ENCODE measurements around the gene GRIP1. TPM values are rescaled to one million over a fixed set of nuclear protein-coding genes. Genes with fewer than 3 reads are reported as not detected.
"Not testable (repeated sequence)": the region's sequence is repeated elsewhere in the genome, so short reads cannot be mapped to it uniquely, and the experiment has no call there.

GRIP1 gene
- total RNA-seq, 1 experiment from 2014 or later, result 2.3 TPM

DNA sequence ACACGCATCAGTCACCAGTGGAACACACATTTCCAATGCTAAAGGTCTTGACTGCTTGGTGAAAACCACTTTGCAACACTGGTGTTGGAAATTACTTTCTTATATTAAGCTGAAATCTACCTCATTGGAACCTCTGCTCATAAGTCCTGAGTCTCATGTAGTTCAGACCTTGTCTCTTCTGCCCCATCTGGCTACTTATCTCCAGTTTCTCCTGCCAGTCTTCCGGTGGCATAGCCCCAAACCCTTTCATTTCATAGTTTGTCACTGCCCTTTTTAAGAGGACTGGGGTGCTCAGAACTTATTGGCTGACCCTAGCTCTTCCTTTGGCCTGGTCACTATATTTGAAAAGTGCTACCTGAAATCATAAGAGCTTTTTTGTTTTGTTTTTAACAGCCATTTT, 332.9 kb downstream of the GRIP1 start:
- no peak for DNase-seq (ENCODE audit: extremely low read depth, low read depth)

GRCh38 chr12:66345212-66345611, 333.7 kb downstream of the GRIP1 start:
- DNase-seq (ENCODE audit: extremely low read depth, low read depth), result no peak

- no peak for DNase-seq (ENCODE audit: extremely low read depth, low read depth)
These were observed 337.8 kb downstream of the GRIP1 start for GRCh38 chr12:66341126-66341525.

DNA sequence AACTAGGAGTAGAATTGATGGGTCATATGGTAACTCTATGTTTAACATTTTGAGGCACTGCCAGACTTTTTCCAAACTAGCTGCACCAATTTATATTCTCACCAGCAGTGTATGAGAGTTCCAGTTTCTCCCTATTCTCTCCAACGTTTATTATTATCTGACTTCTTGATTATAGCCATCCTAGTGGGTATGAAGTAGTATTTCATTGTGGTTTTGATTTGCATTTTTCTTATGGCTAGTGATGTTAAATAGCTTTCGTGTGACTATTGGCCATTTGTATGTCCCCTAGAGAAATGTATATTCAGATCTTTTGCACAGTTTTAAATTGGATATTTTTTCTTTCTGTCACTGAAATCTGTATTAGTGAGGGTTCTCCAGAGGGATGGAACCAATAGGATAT, 338.7 kb downstream of the GRIP1 start:
- no peak for DNase-seq (ENCODE audit: extremely low read depth, low read depth)

- DNase-seq (ENCODE audit: extremely low read depth, low read depth), result no peak
These were observed 341.4 kb downstream of the GRIP1 start for GRCh38 chr12:66337381-66338010.

DNA sequence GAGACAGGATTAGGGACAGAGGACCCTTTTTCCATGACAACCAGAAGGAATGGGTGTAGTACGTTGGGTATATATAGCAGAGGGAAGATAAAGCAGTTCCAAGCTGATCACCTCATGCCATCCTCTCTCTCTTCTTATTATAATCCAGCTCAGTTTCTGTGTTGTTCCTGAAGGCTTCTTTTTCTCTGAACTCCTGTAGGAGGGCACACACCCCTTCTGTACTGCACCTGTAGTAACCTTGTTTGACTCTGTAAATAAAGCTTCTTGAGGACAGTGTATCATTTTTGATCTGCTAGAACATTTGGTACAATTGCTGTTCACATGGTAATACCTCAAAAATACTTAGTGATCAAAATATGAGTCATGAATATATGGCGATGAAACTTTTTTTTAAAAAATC, 343.1 kb downstream of the GRIP1 start:
- DNase-seq (ENCODE audit: extremely low read depth, low read depth), result no peak

DNA sequence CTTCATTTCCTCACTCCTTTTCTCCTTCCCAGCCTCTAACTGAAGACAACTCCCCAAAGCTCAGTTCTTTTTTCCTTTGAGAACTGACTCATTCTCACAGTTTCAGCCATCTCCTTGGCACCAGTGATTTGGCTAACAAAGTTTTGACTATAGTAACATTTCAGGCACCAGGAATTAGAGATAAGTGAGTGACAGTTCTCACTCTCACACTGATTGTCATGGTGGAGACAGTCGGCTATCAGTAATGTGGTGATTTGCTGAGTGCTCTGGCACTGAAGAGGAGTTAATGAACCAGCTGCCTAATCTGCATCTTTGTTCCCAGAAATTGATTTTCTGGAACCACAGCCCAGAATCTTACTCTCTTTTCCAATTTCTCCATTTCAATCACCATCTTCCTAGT, 347.1 kb downstream of the GRIP1 start:
- no peak for DNase-seq (ENCODE audit: extremely low read depth, low read depth)

GRCh38 chr12:66331016-66331415, 347.9 kb downstream of the GRIP1 start:
- no peak for DNase-seq (ENCODE audit: extremely low read depth, low read depth)

GRCh38 chr12:66329941-66330340, 348.9 kb downstream of the GRIP1 start:
- DNase-seq (ENCODE audit: extremely low read depth, low read depth), result no peak

- no peak for DNase-seq (ENCODE audit: extremely low read depth, low read depth)
These were observed 355.9 kb downstream of the GRIP1 start for GRCh38 chr12:66323017-66323416.

DNA sequence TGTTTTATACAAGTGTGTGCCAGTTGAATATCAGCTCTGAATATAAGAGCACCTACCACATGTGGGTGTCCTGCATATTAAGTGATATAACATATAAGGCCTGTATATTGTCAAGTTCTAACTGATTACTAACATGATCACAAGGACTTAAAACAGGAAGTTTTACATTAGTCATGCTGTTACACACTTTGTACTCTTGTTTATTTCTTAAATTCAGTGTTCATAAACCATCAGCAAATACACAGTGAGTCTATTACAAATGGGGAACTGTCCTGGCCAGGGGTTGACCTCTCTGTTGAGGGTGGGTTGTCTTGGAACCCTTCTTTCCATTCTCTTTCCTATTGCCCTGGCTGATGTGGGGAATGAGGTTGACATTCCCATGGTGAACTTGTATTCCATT, 357.4 kb downstream of the GRIP1 start:
- no peak for DNase-seq (ENCODE audit: extremely low read depth, low read depth)

GRCh38 chr12:66320996-66321395, 357.9 kb downstream of the GRIP1 start:
- DNase-seq (ENCODE audit: extremely low read depth, low read depth), result no peak

- DNase-seq (ENCODE audit: extremely low read depth, low read depth), result no peak
These were observed 359.5 kb downstream of the GRIP1 start for GRCh38 chr12:66319266-66319954.

- no peak for DNase-seq (ENCODE audit: extremely low read depth, low read depth)
These were observed 364.6 kb downstream of the GRIP1 start for GRCh38 chr12:66314278-66314677.

- DNase-seq (ENCODE audit: extremely low read depth, low read depth), result no peak
These were observed 366.7 kb downstream of the GRIP1 start for GRCh38 chr12:66312189-66312588.

DNA sequence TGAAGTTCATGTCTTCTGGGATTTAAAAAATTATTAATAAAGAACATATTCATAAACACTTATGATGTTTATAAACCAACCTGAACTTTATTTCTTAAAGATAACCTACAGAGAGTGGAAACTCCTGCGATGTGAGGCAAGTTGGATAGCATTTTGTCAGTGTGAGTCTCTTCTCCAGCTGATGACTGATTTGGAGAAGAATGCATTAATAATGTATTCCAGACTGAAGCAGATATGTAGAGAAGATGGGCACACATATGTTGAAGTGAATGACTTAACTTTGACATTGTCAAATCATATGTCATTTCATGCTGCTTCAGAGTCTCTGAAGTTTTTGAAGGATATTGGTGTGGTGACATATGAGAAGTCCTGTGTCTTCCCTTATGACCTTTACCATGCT, 369.3 kb downstream of the GRIP1 start:
- no peak for DNase-seq (ENCODE audit: extremely low read depth, low read depth)

- no peak for DNase-seq (ENCODE audit: extremely low read depth, low read depth)
These were observed 374.5 kb downstream of the GRIP1 start for GRCh38 chr12:66304296-66304900.

DNA sequence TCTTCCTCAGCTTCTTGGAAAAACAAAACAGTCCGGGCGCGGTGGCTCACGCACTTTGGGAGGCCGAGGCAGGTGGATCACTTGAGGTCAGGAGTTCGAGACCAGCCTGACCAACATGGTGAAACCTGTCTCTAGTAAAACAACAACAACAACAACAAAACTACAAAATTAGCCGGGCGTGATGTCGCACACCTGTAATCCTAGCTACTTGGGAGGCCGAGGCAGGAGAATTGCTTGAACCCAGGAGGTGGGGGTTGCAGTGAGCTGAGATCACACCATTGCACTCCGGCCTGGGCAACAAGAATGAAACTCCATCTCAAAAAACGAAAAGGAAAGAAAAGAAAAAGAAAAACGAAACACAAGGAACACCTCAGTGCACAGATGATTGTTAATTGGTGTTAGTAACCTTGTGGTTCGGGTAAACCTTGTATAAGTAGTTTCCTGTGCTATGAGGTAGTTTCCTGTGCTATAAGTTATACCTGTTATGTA, 375.5 kb downstream of the GRIP1 start:
- not testable (repeated sequence) for DNase-seq (ENCODE audit: extremely low read depth, low read depth)

DNA sequence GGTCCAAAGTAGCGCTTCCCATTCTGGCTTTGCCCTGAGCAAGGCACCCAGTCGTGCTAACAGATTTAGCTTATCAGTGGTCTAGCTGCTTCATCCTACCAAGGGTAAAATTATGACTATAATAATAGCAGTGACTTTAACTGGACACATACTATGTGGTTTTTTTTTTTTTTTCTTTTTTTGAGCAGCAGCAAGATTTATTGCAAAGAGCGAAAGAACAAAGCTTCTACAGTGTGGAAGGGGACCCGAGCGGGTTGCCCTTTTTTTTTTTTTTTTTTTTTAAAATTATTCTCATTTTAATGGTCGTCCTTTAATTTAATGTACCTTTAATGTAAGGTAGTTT, 376.1 kb downstream of the GRIP1 start:
- DNase-seq (ENCODE audit: extremely low read depth, low read depth), result no peak

- DNase-seq (ENCODE audit: extremely low read depth, low read depth), result peak; percentile 98
These were observed 376.7 kb downstream of the GRIP1 start, which contains the start of gene HELB for GRCh38 chr12:66301944-66302826. HELB (plus strand) TSS chr12:66302493; CDS start chr12:66302604, 111 bp downstream.

DNA sequence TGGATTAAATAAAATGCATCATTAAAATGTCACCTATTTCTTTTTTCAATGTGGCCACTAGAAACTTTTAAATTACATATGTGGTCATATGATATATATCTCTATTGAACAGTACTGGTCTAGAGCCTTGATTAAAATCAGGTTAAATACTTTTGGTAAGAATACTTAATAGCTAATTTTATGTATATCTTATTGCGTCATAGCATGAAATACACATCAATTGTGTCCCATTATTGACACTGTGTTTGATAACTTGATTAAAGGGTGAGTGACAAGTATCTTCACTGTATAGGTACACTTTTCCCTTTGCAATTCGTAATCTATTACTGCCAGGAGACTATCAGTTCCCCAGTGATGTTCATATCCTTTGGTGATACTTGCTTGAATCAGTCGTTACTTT, 381.0 kb downstream of the GRIP1 start:
- DNase-seq (ENCODE audit: extremely low read depth, low read depth), result no peak
